Measurements from ENCODE around the gene ERC1. TPM values are rescaled to one million over a fixed set of nuclear protein-coding genes. Genes with fewer than 3 reads are reported as not detected.

Gene ERC1
- polyA plus RNA-seq, 1 donor from 2014 or later, result 7.1 TPM

GRCh38 chr12:1287446-1287975 lies 296.5 kb downstream of the ERC1 start:
- Histone ChIP-seq H3K4me2 (ENCODE audit: low read length) (no peak overlapping the region), H3K9me3 (ENCODE audit: low read length) (peaks cover 3% of the 10 kb centered on the region), H3K9me2 (ENCODE audit: insufficient read depth, low read length) (no peaks in the 10 kb centered on the region), H2AFZ (ENCODE audit: low read depth, low read length) (no peak overlapping the region), H4K20me1 (ENCODE audit: insufficient read depth) (no peaks in the 10 kb centered on the region), H3K4me3 (ENCODE audit: low read length) (no peak overlapping the region), H3K27me3 (ENCODE audit: insufficient read depth, low read depth, low read length) (no peaks in the 10 kb centered on the region), H3K9ac (ENCODE audit: low read length) (no peak overlapping the region), H3K36me3 (ENCODE audit: insufficient read depth, low read length) (peaks cover 12% of the 10 kb centered on the region), H3F3A (ENCODE audit: insufficient read depth, low read length, poor library complexity, severe bottlenecking) (no peaks in the 10 kb centered on the region), H3K27ac (ENCODE audit: low read length) (no peak overlapping the region), H3K79me2 (replicated peaks; ENCODE audit: insufficient read depth, low read length) (no peaks in the 10 kb centered on the region)
- TF ChIP-seq EP300 (conservative IDR thresholded peaks at IDR 0.05; ENCODE audit: poor library complexity, severe bottlenecking) (no peak), EZH2 (IDR thresholded peaks at IDR 0.05; ENCODE audit: borderline replicate concordance, insufficient read depth, low read length, poor library complexity, severe bottlenecking) (no peak), POLR2AphosphoS5 (IDR thresholded peaks at IDR 0.05) (no peak), MXI1 (conservative IDR thresholded peaks at IDR 0.05; ENCODE audit: poor library complexity, severe bottlenecking) (no peak), TAF1 (IDR thresholded peaks at IDR 0.05; ENCODE audit: low read depth) (no peak), SMC3 (conservative IDR thresholded peaks at IDR 0.05; ENCODE audit: poor library complexity) (no peak), RAD21 (conservative IDR thresholded peaks at IDR 0.05) (no peak)
- TF ChIP-seq, protein P1, sequence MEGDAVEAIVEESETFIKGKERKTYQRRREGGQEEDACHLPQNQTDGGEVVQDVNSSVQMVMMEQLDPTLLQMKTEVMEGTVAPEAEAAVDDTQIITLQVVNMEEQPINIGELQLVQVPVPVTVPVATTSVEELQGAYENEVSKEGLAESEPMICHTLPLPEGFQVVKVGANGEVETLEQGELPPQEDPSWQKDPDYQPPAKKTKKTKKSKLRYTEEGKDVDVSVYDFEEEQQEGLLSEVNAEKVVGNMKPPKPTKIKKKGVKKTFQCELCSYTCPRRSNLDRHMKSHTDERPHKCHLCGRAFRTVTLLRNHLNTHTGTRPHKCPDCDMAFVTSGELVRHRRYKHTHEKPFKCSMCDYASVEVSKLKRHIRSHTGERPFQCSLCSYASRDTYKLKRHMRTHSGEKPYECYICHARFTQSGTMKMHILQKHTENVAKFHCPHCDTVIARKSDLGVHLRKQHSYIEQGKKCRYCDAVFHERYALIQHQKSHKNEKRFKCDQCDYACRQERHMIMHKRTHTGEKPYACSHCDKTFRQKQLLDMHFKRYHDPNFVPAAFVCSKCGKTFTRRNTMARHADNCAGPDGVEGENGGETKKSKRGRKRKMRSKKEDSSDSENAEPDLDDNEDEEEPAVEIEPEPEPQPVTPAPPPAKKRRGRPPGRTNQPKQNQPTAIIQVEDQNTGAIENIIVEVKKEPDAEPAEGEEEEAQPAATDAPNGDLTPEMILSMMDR (IDR thresholded peaks at IDR 0.05; ENCODE audit: poor library complexity, severe bottlenecking), result no peak
- TF ChIP-seq, protein P2, sequence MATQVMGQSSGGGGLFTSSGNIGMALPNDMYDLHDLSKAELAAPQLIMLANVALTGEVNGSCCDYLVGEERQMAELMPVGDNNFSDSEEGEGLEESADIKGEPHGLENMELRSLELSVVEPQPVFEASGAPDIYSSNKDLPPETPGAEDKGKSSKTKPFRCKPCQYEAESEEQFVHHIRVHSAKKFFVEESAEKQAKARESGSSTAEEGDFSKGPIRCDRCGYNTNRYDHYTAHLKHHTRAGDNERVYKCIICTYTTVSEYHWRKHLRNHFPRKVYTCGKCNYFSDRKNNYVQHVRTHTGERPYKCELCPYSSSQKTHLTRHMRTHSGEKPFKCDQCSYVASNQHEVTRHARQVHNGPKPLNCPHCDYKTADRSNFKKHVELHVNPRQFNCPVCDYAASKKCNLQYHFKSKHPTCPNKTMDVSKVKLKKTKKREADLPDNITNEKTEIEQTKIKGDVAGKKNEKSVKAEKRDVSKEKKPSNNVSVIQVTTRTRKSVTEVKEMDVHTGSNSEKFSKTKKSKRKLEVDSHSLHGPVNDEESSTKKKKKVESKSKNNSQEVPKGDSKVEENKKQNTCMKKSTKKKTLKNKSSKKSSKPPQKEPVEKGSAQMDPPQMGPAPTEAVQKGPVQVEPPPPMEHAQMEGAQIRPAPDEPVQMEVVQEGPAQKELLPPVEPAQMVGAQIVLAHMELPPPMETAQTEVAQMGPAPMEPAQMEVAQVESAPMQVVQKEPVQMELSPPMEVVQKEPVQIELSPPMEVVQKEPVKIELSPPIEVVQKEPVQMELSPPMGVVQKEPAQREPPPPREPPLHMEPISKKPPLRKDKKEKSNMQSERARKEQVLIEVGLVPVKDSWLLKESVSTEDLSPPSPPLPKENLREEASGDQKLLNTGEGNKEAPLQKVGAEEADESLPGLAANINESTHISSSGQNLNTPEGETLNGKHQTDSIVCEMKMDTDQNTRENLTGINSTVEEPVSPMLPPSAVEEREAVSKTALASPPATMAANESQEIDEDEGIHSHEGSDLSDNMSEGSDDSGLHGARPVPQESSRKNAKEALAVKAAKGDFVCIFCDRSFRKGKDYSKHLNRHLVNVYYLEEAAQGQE (IDR thresholded peaks at IDR 0.05; ENCODE audit: borderline replicate concordance), result no peak

- Histone ChIP-seq H3K36me3 (ENCODE audit: insufficient read depth, low read length) (peaks cover 12% of the 10 kb centered on the region), H3K27ac (ENCODE audit: low read length) (no peak overlapping the region), H3K9me3 (ENCODE audit: low read length) (peaks cover 3% of the 10 kb centered on the region), H3K9me2 (ENCODE audit: insufficient read depth, low read length) (no peaks in the 10 kb centered on the region), H3K79me2 (replicated peaks; ENCODE audit: insufficient read depth, low read length) (no peaks in the 10 kb centered on the region), H3K27me3 (ENCODE audit: insufficient read depth, low read depth, low read length) (no peaks in the 10 kb centered on the region), H2AFZ (ENCODE audit: low read depth, low read length) (no peak overlapping the region), H3F3A (ENCODE audit: insufficient read depth, low read length, poor library complexity, severe bottlenecking) (no peaks in the 10 kb centered on the region), H3K9ac (ENCODE audit: low read length) (no peak overlapping the region), H4K20me1 (ENCODE audit: insufficient read depth) (no peaks in the 10 kb centered on the region), H3K4me3 (ENCODE audit: low read length) (no peak overlapping the region), H3K4me2 (ENCODE audit: low read length) (no peak overlapping the region)
- TF ChIP-seq TAF1 (IDR thresholded peaks at IDR 0.05; ENCODE audit: low read depth), result no peak
- no peak for TF ChIP-seq MXI1 (conservative IDR thresholded peaks at IDR 0.05; ENCODE audit: poor library complexity, severe bottlenecking)
- TF ChIP-seq, protein P1 (IDR thresholded peaks at IDR 0.05; ENCODE audit: poor library complexity, severe bottlenecking), result no peak
- TF ChIP-seq EP300 (conservative IDR thresholded peaks at IDR 0.05; ENCODE audit: poor library complexity, severe bottlenecking), result no peak
- TF ChIP-seq SMC3 (conservative IDR thresholded peaks at IDR 0.05; ENCODE audit: poor library complexity), result no peak
- TF ChIP-seq RAD21 (conservative IDR thresholded peaks at IDR 0.05), result no peak
- TF ChIP-seq, protein P2 (IDR thresholded peaks at IDR 0.05; ENCODE audit: borderline replicate concordance), result no peak
- TF ChIP-seq EZH2 (IDR thresholded peaks at IDR 0.05; ENCODE audit: borderline replicate concordance, insufficient read depth, low read length, poor library complexity, severe bottlenecking), result no peak
- no peak for TF ChIP-seq POLR2AphosphoS5 (IDR thresholded peaks at IDR 0.05)
These were observed 297.3 kb downstream of the ERC1 start for GRCh38 chr12:1288333-1288732.

Measured in neural cell (in vitro differentiated cells).